ENCODE data around the gene CACHD1. TPM values are rescaled to one million over a fixed set of nuclear protein-coding genes. Genes with fewer than 3 reads are reported as not detected.

CACHD1 gene
- polyA plus RNA-seq, 2 of the 4 experiments (the other 2 are of a cell fraction), result 0.72 to 1.6 TPM

DNA sequence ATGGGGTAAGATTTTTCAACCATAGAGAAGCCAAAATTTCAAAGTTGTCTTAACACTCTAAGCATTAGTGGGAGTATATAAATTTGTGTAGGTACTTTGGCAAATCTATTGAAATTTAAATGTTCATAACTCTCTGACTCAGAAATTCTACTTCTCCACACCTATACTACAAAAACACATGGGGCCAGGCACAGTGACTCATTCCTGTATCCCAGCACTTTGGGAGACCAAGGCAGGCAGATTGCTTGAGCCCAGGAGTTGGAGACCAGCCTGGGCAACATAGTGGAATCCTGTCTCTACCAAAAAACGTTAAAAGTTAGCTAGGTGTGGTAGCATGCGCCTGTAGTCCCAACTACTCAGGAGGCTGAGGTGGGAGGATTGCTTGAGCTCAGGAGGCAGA lies 233.7 kb downstream of the CACHD1 start:
- Histone ChIP-seq H3K4me2 (no peak overlapping the region), H3K27ac (no peak overlapping the region), H3K4me3 (no peak overlapping the region), H3K9me3 (no peaks in the 10 kb centered on the region), H3K4me1 (no peaks in the 10 kb centered on the region)
- ChIA-PET CTCF (no interaction called here), POLR2A (no interaction called here)
- ATAC-seq (no peak), FAIRE-seq (no peak), DNase-seq (ENCODE audit: low read depth in 1 of 2, low spot score in 1 of 2) (no peak)
- 20% methylated on average over 1 of the region's 2 CpGs for WGBS (ENCODE audit: missing lambda C conversion rate)
- TF ChIP-seq EHMT2 (IDR thresholded peaks at IDR 0.05; ENCODE audit: low read depth) (no peak), RAD21 (conservative IDR thresholded peaks at IDR 0.05 in 1 of 2, IDR thresholded peaks at IDR 0.05 in 1 of 2) (no peak), HDAC2 (IDR thresholded peaks at IDR 0.05) (no peak), SREBF2 (IDR thresholded peaks at IDR 0.05) (no peak), MYC (IDR thresholded peaks at IDR 0.05; ENCODE audit: borderline replicate concordance, low read length) (no peak), CHD2 (IDR thresholded peaks at IDR 0.05; ENCODE audit: low read length, partially characterized antibody) (no peak), CBX8 (IDR thresholded peaks at IDR 0.05) (no peak), HOXB13 (CRISPR knock-in tag; IDR thresholded peaks at IDR 0.05; ENCODE audit: low read depth) (no peak), KDM5A (IDR thresholded peaks at IDR 0.05) (no peak), JUNB (IDR thresholded peaks at IDR 0.05) (no peak), GATA3 (IDR thresholded peaks at IDR 0.05; ENCODE audit: borderline replicate concordance) (no peak), KDM1A (IDR thresholded peaks at IDR 0.05; ENCODE audit: low read depth) (no peak)
- TF ChIP-seq, protein P1, sequence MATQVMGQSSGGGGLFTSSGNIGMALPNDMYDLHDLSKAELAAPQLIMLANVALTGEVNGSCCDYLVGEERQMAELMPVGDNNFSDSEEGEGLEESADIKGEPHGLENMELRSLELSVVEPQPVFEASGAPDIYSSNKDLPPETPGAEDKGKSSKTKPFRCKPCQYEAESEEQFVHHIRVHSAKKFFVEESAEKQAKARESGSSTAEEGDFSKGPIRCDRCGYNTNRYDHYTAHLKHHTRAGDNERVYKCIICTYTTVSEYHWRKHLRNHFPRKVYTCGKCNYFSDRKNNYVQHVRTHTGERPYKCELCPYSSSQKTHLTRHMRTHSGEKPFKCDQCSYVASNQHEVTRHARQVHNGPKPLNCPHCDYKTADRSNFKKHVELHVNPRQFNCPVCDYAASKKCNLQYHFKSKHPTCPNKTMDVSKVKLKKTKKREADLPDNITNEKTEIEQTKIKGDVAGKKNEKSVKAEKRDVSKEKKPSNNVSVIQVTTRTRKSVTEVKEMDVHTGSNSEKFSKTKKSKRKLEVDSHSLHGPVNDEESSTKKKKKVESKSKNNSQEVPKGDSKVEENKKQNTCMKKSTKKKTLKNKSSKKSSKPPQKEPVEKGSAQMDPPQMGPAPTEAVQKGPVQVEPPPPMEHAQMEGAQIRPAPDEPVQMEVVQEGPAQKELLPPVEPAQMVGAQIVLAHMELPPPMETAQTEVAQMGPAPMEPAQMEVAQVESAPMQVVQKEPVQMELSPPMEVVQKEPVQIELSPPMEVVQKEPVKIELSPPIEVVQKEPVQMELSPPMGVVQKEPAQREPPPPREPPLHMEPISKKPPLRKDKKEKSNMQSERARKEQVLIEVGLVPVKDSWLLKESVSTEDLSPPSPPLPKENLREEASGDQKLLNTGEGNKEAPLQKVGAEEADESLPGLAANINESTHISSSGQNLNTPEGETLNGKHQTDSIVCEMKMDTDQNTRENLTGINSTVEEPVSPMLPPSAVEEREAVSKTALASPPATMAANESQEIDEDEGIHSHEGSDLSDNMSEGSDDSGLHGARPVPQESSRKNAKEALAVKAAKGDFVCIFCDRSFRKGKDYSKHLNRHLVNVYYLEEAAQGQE (IDR thresholded peaks at IDR 0.05), result no peak
- TF ChIP-seq, protein P2, sequence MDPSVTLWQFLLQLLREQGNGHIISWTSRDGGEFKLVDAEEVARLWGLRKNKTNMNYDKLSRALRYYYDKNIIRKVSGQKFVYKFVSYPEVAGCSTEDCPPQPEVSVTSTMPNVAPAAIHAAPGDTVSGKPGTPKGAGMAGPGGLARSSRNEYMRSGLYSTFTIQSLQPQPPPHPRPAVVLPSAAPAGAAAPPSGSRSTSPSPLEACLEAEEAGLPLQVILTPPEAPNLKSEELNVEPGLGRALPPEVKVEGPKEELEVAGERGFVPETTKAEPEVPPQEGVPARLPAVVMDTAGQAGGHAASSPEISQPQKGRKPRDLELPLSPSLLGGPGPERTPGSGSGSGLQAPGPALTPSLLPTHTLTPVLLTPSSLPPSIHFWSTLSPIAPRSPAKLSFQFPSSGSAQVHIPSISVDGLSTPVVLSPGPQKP (IDR thresholded peaks at IDR 0.05; ENCODE audit: low read depth, low read length), result no peak
- TF ChIP-seq, protein P3, sequence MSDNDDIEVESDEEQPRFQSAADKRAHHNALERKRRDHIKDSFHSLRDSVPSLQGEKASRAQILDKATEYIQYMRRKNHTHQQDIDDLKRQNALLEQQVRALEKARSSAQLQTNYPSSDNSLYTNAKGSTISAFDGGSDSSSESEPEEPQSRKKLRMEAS (IDR thresholded peaks at IDR 0.05), result no peak
- TF ChIP-seq, protein P4, sequence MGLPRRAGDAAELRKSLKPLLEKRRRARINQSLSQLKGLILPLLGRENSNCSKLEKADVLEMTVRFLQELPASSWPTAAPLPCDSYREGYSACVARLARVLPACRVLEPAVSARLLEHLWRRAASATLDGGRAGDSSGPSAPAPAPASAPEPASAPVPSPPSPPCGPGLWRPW (IDR thresholded peaks at IDR 0.05), result no peak

DNA sequence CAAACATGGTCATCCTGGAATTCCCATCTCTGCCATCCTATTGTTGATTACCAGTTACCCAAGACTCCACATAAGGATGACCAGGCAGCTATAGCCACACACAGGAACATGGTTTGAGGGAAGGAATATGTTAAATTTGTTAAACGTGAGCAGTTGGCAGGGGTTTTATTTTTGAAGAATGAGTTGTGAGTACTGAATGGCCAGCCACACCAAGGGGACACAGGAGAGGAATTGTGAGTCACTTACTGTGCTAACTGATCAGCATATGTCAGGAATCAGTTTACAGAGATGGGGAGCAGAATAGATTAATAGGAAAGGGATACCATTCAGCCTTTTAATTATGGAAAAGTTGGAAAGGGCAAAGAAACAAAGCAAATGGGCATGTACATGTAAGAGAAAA lies 235.7 kb downstream of the CACHD1 start:
- WGBS (ENCODE audit: missing lambda C conversion rate), result 14% methylated on average over 1 of the region's 1 CpG
- DNase-seq (ENCODE audit: low read depth in 1 of 2, low spot score in 1 of 2) (no peak), FAIRE-seq (no peak), ATAC-seq (no peak)
- no peaks in the 10 kb centered on the region for H3K4me1 ChIP-seq
- no peak overlapping the region for H3K27ac ChIP-seq
- no peak overlapping the region for H3K4me2 ChIP-seq
- no peak overlapping the region for H3K4me3 ChIP-seq
- no peak for TF ChIP-seq FOSB (CRISPR knock-in tag; IDR thresholded peaks at IDR 0.05)
- TF ChIP-seq MAFK (IDR thresholded peaks at IDR 0.05; ENCODE audit: partially characterized antibody), result no peak
- TF ChIP-seq, protein P5, sequence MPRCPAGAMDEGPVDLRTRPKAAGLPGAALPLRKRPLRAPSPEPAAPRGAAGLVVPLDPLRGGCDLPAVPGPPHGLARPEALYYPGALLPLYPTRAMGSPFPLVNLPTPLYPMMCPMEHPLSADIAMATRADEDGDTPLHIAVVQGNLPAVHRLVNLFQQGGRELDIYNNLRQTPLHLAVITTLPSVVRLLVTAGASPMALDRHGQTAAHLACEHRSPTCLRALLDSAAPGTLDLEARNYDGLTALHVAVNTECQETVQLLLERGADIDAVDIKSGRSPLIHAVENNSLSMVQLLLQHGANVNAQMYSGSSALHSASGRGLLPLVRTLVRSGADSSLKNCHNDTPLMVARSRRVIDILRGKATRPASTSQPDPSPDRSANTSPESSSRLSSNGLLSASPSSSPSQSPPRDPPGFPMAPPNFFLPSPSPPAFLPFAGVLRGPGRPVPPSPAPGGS (IDR thresholded peaks at IDR 0.05), result no peak
- no peak for TF ChIP-seq HOXA7 (CRISPR knock-in tag; IDR thresholded peaks at IDR 0.05)
- no peak for TF ChIP-seq KDM1A (IDR thresholded peaks at IDR 0.05; ENCODE audit: low read depth)
- TF ChIP-seq ZC3H11A (IDR thresholded peaks at IDR 0.05), result no peak
- no peak for TF ChIP-seq KDM5A (IDR thresholded peaks at IDR 0.05)
- TF ChIP-seq MAZ (IDR thresholded peaks at IDR 0.05; ENCODE audit: borderline replicate concordance, low read depth, low read length), result no peak
- TF ChIP-seq, protein P6, sequence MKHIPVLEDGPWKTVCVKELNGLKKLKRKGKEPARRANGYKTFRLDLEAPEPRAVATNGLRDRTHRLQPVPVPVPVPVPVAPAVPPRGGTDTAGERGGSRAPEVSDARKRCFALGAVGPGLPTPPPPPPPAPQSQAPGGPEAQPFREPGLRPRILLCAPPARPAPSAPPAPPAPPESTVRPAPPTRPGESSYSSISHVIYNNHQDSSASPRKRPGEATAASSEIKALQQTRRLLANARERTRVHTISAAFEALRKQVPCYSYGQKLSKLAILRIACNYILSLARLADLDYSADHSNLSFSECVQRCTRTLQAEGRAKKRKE (CRISPR knock-in tag; IDR thresholded peaks at IDR 0.05; ENCODE audit: low read depth), result no peak
- no peak for TF ChIP-seq ESRRA (IDR thresholded peaks at IDR 0.05; ENCODE audit: borderline replicate concordance, low read length)
- TF ChIP-seq JUNB (IDR thresholded peaks at IDR 0.05), result no peak
- TF ChIP-seq TP53 (CRISPR knock-in tag; IDR thresholded peaks at IDR 0.05), result no peak
- TF ChIP-seq CBX2 (IDR thresholded peaks at IDR 0.05; ENCODE audit: borderline replicate concordance, low read depth), result no peak
- POLR2A ChIA-PET, result no interaction called here
- CTCF ChIA-PET, result no interaction called here
- no peaks in the 10 kb centered on the region for H3K9me3 ChIP-seq
